GM19043 (cell line): Measurements from ENCODE around the gene SLC25A22.
A peak's percentile ranks its signal among the peaks of the same experiment; 100 is the strongest.

Experiments used
- ATAC-seq: cut with Tn5 transposase; IDR thresholded peaks from one replicate; pipeline ENCODE4 v1.9.1; 2021; ENCODE audit warnings: low read depth; ENCODE audit not compliant: unreplicated experiment

SLC25A22 gene

GRCh38 chr11:834371-835316, 36.6 kb upstream of the SLC25A22 start:
- ATAC-seq = no peak

- no peak for ATAC-seq
These were observed 35.8 kb upstream of the SLC25A22 start for GRCh38 chr11:833849-834311.

GRCh38 chr11:833114-833791, 35.2 kb upstream of the SLC25A22 start:
- ATAC-seq = no peak

- ATAC-seq = no peak
These were observed 34.5 kb upstream of the SLC25A22 start, which contains the start of gene CD151 for GRCh38 chr11:832529-833113. Gene CD151, plus strand, starts transcription at chr11:832952. Its CDS starts 3,118 bp downstream, at chr11:836070.

GRCh38 chr11:831961-832528, 34.0 kb upstream of the SLC25A22 start:
- ATAC-seq = no peak

GRCh38 chr11:831118-831864, 33.2 kb upstream of the SLC25A22 start:
- no peak for ATAC-seq

GRCh38 chr11:830295-831117, 32.4 kb upstream of the SLC25A22 start:
- no peak for ATAC-seq

GRCh38 chr11:829847-830294, 31.8 kb upstream of the SLC25A22 start:
- ATAC-seq = no peak

- ATAC-seq = no peak
These were observed 31.2 kb upstream of the SLC25A22 start for GRCh38 chr11:829176-829846.

GRCh38 chr11:828506-829175, 30.6 kb upstream of the SLC25A22 start:
- no peak for ATAC-seq

- ATAC-seq = no peak
These were observed 29.8 kb upstream of the SLC25A22 start, which contains the start of gene CRACR2B for GRCh38 chr11:827897-828192. Gene CRACR2B, plus strand, starts transcription at chr11:827919. Its CDS starts 689 bp downstream, at chr11:828608.

GRCh38 chr11:827146-827896, 29.2 kb upstream of the SLC25A22 start:
- peak; percentile 42 for ATAC-seq

- ATAC-seq = no peak
These were observed 28.7 kb upstream of the SLC25A22 start for GRCh38 chr11:826836-827145.

GRCh38 chr11:826227-826621, 28.1 kb upstream of the SLC25A22 start:
- ATAC-seq = no peak

GRCh38 chr11:825366-826226, 27.5 kb upstream of the SLC25A22 start:
- ATAC-seq = no peak

- ATAC-seq = no peak
These were observed 26.9 kb upstream of the SLC25A22 start for GRCh38 chr11:824942-825341.
